HCT116 (cell line): ENCODE measurements around the gene VPS9D1.

ENCODE experiments used
- CTCF ChIP-seq, 3 experiments: fragments of 200-600 bp in 1 of 3; sonication (generic) in 1 of 3; IDR thresholded peaks in 2 of 3; conservative IDR thresholded peaks in 1 of 3; 2 replicates each; pipeline ENCODE4 v1.5.1; 2012 to 2017; ENCODE audit warnings: low read depth in 2 of 3, low read length in 2 of 3, antibody characterized with exemption in 1 of 3, borderline replicate concordance in 1 of 3, control low read depth in 1 of 3, mild to moderate bottlenecking in 1 of 3, mixed read lengths in 1 of 3, mixed run types in 1 of 3, moderate library complexity in 1 of 3; ENCODE audit not compliant: insufficient read depth in 1 of 3
- JUND ChIP-seq: IDR thresholded peaks from 2 replicates; pipeline ENCODE4 v1.6.1; 2012
- POLR2A ChIP-seq: IDR thresholded peaks from 2 replicates; pipeline ENCODE4 v1.7.0; 2011; ENCODE audit warnings: borderline replicate concordance; ENCODE audit not compliant: insufficient read depth, insufficient read length; ENCODE audit errors: extremely low read depth
- POLR2AphosphoS5 ChIP-seq: IDR thresholded peaks from 2 replicates; pipeline ENCODE4 v1.6.1; 2011; ENCODE audit warnings: mild to moderate bottlenecking, low read depth, low read length, moderate library complexity
- REST ChIP-seq: IDR thresholded peaks from 2 replicates; pipeline ENCODE4 v1.6.1; 2012; ENCODE audit warnings: low read depth
- SP1 ChIP-seq: IDR thresholded peaks from 2 replicates; pipeline ENCODE4 v1.6.1; 2012; ENCODE audit warnings: low read depth
- TCF7L2 ChIP-seq: IDR thresholded peaks from 2 replicates; pipeline ENCODE4 v1.7.0; 2011; ENCODE audit warnings: borderline replicate concordance, inconsistent platforms; ENCODE audit not compliant: insufficient read depth, insufficient read length; ENCODE audit errors: extremely low read depth
- YY1 ChIP-seq: IDR thresholded peaks from 2 replicates; pipeline ENCODE4 v1.6.1; 2011; ENCODE audit warnings: low read length, low read depth, moderate library complexity, mild to moderate bottlenecking; ENCODE audit not compliant: insufficient replicate concordance; ENCODE audit errors: extremely low read depth
- ZBTB33 ChIP-seq: IDR thresholded peaks from 2 replicates; pipeline ENCODE4 v1.6.1; 2011; ENCODE audit warnings: mild to moderate bottlenecking, low read length, moderate library complexity; ENCODE audit not compliant: insufficient replicate concordance; ENCODE audit errors: extremely low read depth
- ZNF274 ChIP-seq: fragments of 200-500 bp; sonication (Bioruptor generic); IDR thresholded peaks from 2 replicates; pipeline ENCODE4 v1.6.1; 2014; ENCODE audit warnings: mild to moderate bottlenecking, low read depth, low read length, inconsistent platforms

GRCh38 chr16:89697616-89698331 is 22.9 kb downstream of the VPS9D1 start:
- no peak for TF ChIP-seq CTCF (IDR thresholded peaks at IDR 0.05 in 2 of 3, conservative IDR thresholded peaks at IDR 0.05 in 1 of 3; ENCODE audit: borderline replicate concordance in 1 of 3, insufficient read depth in 1 of 3, low read depth in 2 of 3, low read length in 2 of 3)
- TF ChIP-seq JUND = no peak
- no peak for TF ChIP-seq POLR2AphosphoS5
- TF ChIP-seq POLR2A = no peak
- TF ChIP-seq ZBTB33 = no peak
- TF ChIP-seq ZNF274 = no peak
- TF ChIP-seq TCF7L2 = no peak
- TF ChIP-seq YY1 = no peak
- no peak for TF ChIP-seq REST
- TF ChIP-seq SP1 = no peak
